ENCODE measurements around the gene SESN1.

SESN1 gene

GRCh38 chr6:109048670-109049415 is 45.8 kb downstream of the SESN1 start:
- no peaks in the 10 kb centered on the region for H4K20me1 ChIP-seq (ENCODE audit: insufficient read depth, low read length)
- peaks cover 69% of the 10 kb centered on the region for H3K79me2 ChIP-seq (ENCODE audit: low read length)
- H3K27me3 ChIP-seq (replicated peaks; ENCODE audit: insufficient read depth, low read length): peaks cover 3% of the 10 kb centered on the region; the same call in 1 of the 2 replicates
- H2AFZ ChIP-seq (ENCODE audit: low read length): no peak overlapping the region
- TF ChIP-seq EZH2 (optimal IDR thresholded peaks at IDR 0.05; ENCODE audit: low read depth, low read length): no peak
- TF ChIP-seq EZH2phosphoT487 (IDR thresholded peaks at IDR 0.05; ENCODE audit: low read length): no peak
- TF ChIP-seq CTCF (IDR thresholded peaks at IDR 0.05; ENCODE audit: low read length): no peak
- H3K4me1 ChIP-seq (ENCODE audit: low read length): peaks cover 46% of the 10 kb centered on the region
- no peaks in the 10 kb centered on the region; the same call in 1 of the 2 replicates for H3F3A ChIP-seq (ENCODE audit: insufficient read depth, low read length)
- no peaks in the 10 kb centered on the region for H3K9me3 ChIP-seq (replicated peaks; ENCODE audit: insufficient read depth, low read length)
- no peak overlapping the region for H3K4me3 ChIP-seq (ENCODE audit: low read length)
- no peaks in the 10 kb centered on the region for H3K36me3 ChIP-seq (replicated peaks; ENCODE audit: insufficient read depth, low read length)
- H3K4me2 ChIP-seq (ENCODE audit: low read depth, low read length): 0 out of 2 replicates have a peak overlapping the region, but pooled peaks have one; percentile 1
- no peak overlapping the region for H3K9ac ChIP-seq (ENCODE audit: low read length)
- no peak for DNase-seq
- no peak overlapping the region for H3K27ac ChIP-seq (ENCODE audit: low read length)
- H3K9me2 ChIP-seq (replicated peaks; ENCODE audit: insufficient read depth, low read length): no peaks in the 10 kb centered on the region

GRCh38 chr6:109048176-109048575 is 46.5 kb downstream of the SESN1 start:
- H3K9ac ChIP-seq (ENCODE audit: low read length): no peak overlapping the region
- TF ChIP-seq CTCF (IDR thresholded peaks at IDR 0.05; ENCODE audit: low read length) (no peak), EZH2phosphoT487 (IDR thresholded peaks at IDR 0.05; ENCODE audit: low read length) (no peak), EZH2 (optimal IDR thresholded peaks at IDR 0.05; ENCODE audit: low read depth, low read length) (no peak)
- H3K79me2 ChIP-seq (ENCODE audit: low read length): peaks cover 69% of the 10 kb centered on the region
- no peaks in the 10 kb centered on the region; the same call in 1 of the 2 replicates for H3F3A ChIP-seq (ENCODE audit: insufficient read depth, low read length)
- no peaks in the 10 kb centered on the region for H3K9me2 ChIP-seq (replicated peaks; ENCODE audit: insufficient read depth, low read length)
- H3K4me2 ChIP-seq (ENCODE audit: low read depth, low read length): 0 out of 2 replicates have a peak overlapping the region, but pooled peaks have one; percentile 1
- no peak overlapping the region for H3K27ac ChIP-seq (ENCODE audit: low read length)
- H2AFZ ChIP-seq (ENCODE audit: low read length): no peak overlapping the region
- H3K36me3 ChIP-seq (replicated peaks; ENCODE audit: insufficient read depth, low read length): no peaks in the 10 kb centered on the region
- no peaks in the 10 kb centered on the region for H3K9me3 ChIP-seq (replicated peaks; ENCODE audit: insufficient read depth, low read length)
- DNase-seq: peak; percentile 58
- peaks cover 3% of the 10 kb centered on the region; the same call in 1 of the 2 replicates for H3K27me3 ChIP-seq (replicated peaks; ENCODE audit: insufficient read depth, low read length)
- no peaks in the 10 kb centered on the region for H4K20me1 ChIP-seq (ENCODE audit: insufficient read depth, low read length)
- H3K4me1 ChIP-seq (ENCODE audit: low read length): peaks cover 40% of the 10 kb centered on the region
- no peak overlapping the region for H3K4me3 ChIP-seq (ENCODE audit: low read length)

- Histone ChIP-seq H3K4me2 (ENCODE audit: low read depth, low read length) (no peak overlapping the region), H3K9me2 (replicated peaks; ENCODE audit: insufficient read depth, low read length) (no peaks in the 10 kb centered on the region), H3K9ac (ENCODE audit: low read length) (no peak overlapping the region), H3K4me3 (ENCODE audit: low read length) (no peak overlapping the region), H3K27me3 (replicated peaks; ENCODE audit: insufficient read depth, low read length) (no peaks in the 10 kb centered on the region), H3F3A (ENCODE audit: insufficient read depth, low read length) (no peaks in the 10 kb centered on the region), H3K79me2 (ENCODE audit: low read length) (peaks cover 68% of the 10 kb centered on the region), H3K4me1 (ENCODE audit: low read length) (peaks cover 17% of the 10 kb centered on the region), H3K36me3 (replicated peaks; ENCODE audit: insufficient read depth, low read length) (no peaks in the 10 kb centered on the region), H3K9me3 (replicated peaks; ENCODE audit: insufficient read depth, low read length) (no peaks in the 10 kb centered on the region), H3K27ac (ENCODE audit: low read length) (no peak overlapping the region), H2AFZ (ENCODE audit: low read length) (no peak overlapping the region), H4K20me1 (ENCODE audit: insufficient read depth, low read length) (no peaks in the 10 kb centered on the region)
- no peak for DNase-seq
- TF ChIP-seq EZH2phosphoT487 (IDR thresholded peaks at IDR 0.05; ENCODE audit: low read length) (no peak), EZH2 (optimal IDR thresholded peaks at IDR 0.05; ENCODE audit: low read depth, low read length) (no peak), CTCF (IDR thresholded peaks at IDR 0.05; ENCODE audit: low read length) (no peak)
Measured at GRCh38 chr6:109045493-109045892, 49.2 kb downstream of the SESN1 start.
